ENCODE results near the gene ZC2HC1C.
"Not testable (repeated sequence)": the region's sequence is repeated elsewhere in the genome, so short reads cannot be mapped to it uniquely, and the experiment has no call there.

The ZC2HC1C gene

GRCh38 chr14:75059642-75060041 lies 9.8 kb upstream of the ZC2HC1C start:
- DNase-seq = peak; percentile 73

- no peak for DNase-seq
These were observed 9.0 kb upstream of the ZC2HC1C start for GRCh38 chr14:75060420-75060819.

GRCh38 chr14:75063013-75063412 lies 6.4 kb upstream of the ZC2HC1C start:
- DNase-seq = no peak

GRCh38 chr14:75063491-75064204 lies 5.8 kb upstream of the ZC2HC1C start, which contains the start of gene ACYP1:
TSS of gene ACYP1 (minus strand) at chr14:75064024. CDS start at chr14:75063553, 471 bp downstream.
- peak; percentile 86 for DNase-seq

DNA sequence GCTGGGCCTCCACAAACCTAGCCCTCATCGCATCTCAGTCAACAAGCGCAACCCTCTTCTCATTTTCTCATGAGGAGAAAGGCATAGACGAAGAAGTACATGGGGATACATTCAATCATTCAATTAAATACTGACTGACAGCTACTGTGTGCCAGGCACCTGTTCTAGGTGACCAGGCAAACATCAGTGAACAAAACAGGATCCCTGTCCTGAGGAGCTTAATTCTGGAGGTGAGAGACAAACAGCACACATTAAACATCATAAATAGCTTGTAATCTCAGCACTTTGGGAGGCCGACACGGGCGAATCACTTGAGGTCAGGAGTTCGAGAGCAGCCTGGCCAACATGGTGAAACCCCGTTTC lies 5.3 kb upstream of the ZC2HC1C start:
- DNase-seq = no peak

- no peak for DNase-seq
These were observed 2.8 kb upstream of the ZC2HC1C start for GRCh38 chr14:75066691-75067090.

DNA sequence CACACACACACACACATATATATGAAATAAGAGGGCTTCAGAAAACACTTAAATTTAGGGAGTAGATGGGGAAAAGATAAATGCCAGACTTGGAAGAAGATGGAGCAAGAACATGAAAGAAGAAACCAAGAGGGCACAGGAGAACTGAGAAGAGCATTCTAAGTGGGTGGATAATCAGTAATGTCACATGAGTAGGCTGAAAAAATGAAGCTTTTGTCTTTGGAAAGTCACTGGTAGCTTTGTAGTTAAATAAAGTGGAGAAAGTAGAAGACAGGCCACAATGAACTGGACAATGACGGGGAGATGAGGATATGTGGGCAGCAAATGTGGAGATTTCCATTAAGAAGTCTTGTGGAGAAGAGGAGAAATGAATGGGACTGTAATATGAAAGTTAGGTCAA lies 2.2 kb upstream of the ZC2HC1C start:
- no peak for DNase-seq

DNA sequence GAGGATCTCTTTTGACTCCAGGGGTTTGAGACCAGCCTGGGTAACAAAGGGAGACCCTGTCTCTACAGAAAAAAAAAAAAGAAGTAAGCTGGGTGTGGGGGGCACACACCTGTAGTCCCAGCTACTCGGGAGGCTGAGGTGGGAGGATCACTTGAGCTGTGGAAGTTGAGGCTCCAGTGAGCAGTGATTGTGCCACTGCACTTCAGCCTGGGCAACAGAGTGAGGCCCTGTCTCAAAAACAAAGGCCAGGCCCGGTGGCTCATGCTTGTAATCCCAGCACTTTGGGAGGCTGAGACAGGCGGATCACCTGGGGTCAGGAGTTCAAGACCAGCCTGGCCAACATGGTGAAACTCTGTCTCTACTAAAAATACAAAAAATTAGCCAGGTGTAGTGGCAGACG lies 1.7 kb upstream of the ZC2HC1C start:
- not testable (repeated sequence) for DNase-seq

GRCh38 chr14:75068294-75069120 lies 934 bp upstream of the ZC2HC1C start:
- no peak for DNase-seq

- no peak for DNase-seq
These were observed 337 bp downstream of the ZC2HC1C start for GRCh38 chr14:75069811-75070145.

- DNase-seq = no peak
These were observed 942 bp downstream of the ZC2HC1C start for GRCh38 chr14:75070383-75070782.

DNA sequence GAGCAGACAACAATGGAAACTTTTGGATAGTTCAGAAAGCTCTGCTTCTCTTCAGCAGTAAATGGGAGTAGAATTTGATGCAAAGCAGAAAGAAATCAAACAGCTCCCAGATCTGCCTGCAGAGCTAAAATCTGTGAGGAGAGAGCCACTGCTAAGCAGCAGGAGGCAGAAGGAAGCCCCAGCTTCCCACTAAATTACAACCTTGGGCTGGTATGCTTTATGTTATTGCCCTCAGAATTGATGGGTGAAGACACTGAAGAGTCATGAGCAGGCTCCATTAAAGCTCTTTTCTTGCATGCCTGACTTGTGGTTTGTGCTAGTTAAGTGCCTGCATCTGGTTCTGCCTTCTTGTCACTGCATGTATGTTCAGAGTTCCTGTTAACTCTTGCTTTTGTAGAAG lies 8.4 kb downstream of the ZC2HC1C start:
- DNase-seq = no peak

- no peak for DNase-seq
These were observed 10.1 kb downstream of the ZC2HC1C start for GRCh38 chr14:75079521-75079920.

GRCh38 chr14:75081660-75082229 lies 12.3 kb downstream of the ZC2HC1C start:
- DNase-seq = no peak

DNA sequence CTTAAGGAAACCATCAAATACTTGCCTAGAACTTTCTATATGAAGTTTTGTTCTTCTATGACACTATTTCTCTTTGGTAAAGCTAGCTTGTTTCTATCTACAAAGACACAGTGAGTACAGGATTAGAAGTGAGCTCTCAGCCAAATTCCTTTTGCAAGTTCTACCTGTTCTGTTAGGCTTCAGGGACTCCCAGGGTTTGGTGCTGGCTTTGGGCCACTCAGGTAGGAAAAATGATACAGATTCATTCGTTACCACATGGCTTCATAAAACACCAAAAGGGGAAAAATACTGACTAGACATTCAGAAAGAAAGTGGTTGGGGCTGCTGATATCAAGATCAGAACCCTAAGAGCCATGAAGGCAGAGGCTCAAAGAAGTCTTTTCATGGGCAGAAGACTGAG lies 13.8 kb downstream of the ZC2HC1C start:
- DNase-seq = no peak

- no peak for DNase-seq
These were observed 15.1 kb downstream of the ZC2HC1C start for GRCh38 chr14:75084513-75084912.

DNA sequence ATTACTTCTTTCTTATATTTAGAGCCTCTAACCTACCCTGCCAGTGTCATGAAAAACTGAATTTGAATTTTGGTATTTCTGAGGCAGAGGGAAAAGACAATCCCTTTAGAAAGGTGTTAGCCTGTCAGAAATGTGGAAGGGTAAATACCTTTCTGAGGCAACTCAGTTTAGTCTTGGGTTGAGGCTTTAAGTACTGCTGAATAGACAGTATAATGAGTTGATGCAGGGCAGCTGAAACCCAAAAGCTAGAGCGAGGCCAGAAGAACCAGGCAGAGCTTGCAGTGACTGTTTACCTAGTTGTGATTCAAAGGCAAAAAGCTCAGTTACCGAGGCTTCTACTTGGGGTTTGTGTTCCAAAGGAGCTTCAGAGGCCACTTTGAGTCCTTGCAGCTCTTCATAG lies 18.7 kb downstream of the ZC2HC1C start:
- no peak for DNase-seq

- peak; percentile 50 for DNase-seq
These were observed 19.3 kb downstream of the ZC2HC1C start for GRCh38 chr14:75088566-75089373.

GRCh38 chr14:75090353-75090752 lies 20.9 kb downstream of the ZC2HC1C start:
- peak; percentile 22 for DNase-seq

GRCh38 chr14:75091251-75091650 lies 21.8 kb downstream of the ZC2HC1C start:
- DNase-seq = no peak

DNA sequence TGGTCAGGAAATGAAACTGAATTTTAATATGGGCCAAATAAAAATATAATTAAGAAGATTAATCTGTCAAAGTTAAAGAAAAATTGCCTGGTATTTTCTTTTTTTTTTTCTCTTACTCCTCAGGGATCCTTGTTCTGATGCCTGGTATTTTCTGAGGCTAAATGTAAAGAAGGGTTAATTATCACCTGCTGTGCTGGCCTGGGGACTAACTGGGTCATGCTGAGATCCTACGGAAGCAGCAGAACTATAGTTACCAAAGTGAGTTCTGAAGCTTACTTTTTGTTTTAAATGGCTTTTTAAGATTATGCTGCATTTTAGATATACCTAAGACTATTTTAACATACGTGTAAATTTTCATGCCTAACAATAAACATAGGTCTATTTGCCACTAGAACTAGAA lies 23.3 kb downstream of the ZC2HC1C start:
- no peak for DNase-seq

GRCh38 chr14:75094896-75095295 lies 25.5 kb downstream of the ZC2HC1C start:
- peak; percentile 78 for DNase-seq

- no peak for DNase-seq
These were observed 26.2 kb downstream of the ZC2HC1C start for GRCh38 chr14:75095690-75096089.

Data from fibroblast of skin of right quadriceps (primary cell).